OCI-LY7 (cell line): ENCODE results near the gene BACH2.

Experiments
- CTCF ChIP-seq: fragments of 200-600 bp; sonication (generic); conservative IDR thresholded peaks from 2 replicates; pipeline ENCODE4 v1.5.1; 2014; ENCODE audit warnings: mild to moderate bottlenecking, antibody characterized with exemption, low read length, moderate library complexity, mixed read lengths
- EZH2phosphoT487 ChIP-seq: fragments of 200-600 bp; sonication (generic); IDR thresholded peaks from 2 replicates; pipeline ENCODE4 v1.6.1; 2018; ENCODE audit warnings: low read depth, borderline replicate concordance, mild to moderate bottlenecking, mixed run types, antibody characterized with exemption, low read length, moderate library complexity, mixed read lengths

GRCh38 chr6:89887452-89888137, 409.0 kb downstream of the BACH2 start:
- TF ChIP-seq CTCF (no peak), EZH2phosphoT487 (no peak)
